Measurements from ENCODE around the gene KRTAP2-3. TPM values are rescaled to one million over a fixed set of nuclear protein-coding genes. Genes with fewer than 3 reads are reported as not detected.
"Not testable (repeated sequence)": the region's sequence is repeated elsewhere in the genome, so short reads cannot be mapped to it uniquely, and the experiment has no call there.

The KRTAP2-3 gene
- total and polyA plus RNA-seq, 12 donors: not detected

DNA sequence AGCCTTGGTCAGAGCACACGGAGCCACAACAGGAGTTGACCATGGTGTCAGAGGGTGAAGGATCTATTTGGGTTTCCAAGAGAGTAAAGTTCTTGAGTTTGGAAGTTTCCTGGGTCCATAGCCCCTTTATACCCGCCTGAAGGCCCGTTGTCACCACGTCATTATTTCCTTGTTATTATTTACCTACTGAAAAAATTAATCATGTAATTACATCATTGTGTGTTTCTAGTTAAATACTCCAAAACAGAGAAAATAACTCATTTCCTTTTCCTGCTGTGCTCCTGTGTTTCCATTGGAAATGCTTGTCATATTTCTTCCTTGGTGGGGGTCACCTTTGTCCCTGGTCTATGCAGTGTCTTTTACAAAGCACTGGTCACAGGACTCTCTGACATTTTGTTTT, 38.1 kb upstream of the KRTAP2-3 start, which contains the start of gene KRTAP4-8:
KRTAP4-8 (minus strand) TSS at position 101 of the 400 bp plus-strand sequence; CDS start at position 43, 58 bp downstream.
- Histone ChIP-seq H3K4me1 (replicated peaks in 1 of 2) (no peaks in the 10 kb centered on the region), H3K36me3 (replicated peaks in 1 of 2) (no peaks in the 10 kb centered on the region)
- WGBS, 4 donors: 43 to 66% (median 51%) methylated on average over 4 of the region's 4 CpGs

DNA sequence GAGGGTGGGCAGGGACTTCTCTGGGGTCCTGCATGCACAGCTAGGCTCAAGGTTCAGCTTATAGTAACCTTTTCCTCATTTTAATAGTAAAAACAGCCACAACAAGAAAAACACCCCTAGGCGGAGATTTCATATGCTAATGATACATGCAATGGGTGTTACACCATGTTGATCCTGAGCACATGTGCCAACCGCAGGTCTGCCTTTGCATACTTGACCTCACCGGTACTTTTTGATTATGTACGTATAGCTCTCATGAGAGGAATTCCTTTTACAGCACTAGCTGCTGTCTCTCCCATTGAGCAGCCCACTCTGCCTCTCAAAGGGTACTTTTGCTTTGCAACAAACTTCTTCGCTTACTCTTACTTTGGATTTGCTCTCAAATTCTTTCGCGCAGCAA, 36.1 kb upstream of the KRTAP2-3 start:
- Histone ChIP-seq H3K4me1 (replicated peaks in 1 of 2) (no peaks in the 10 kb centered on the region), H3K36me3 (replicated peaks in 1 of 2) (no peaks in the 10 kb centered on the region), H3K27me3 (no peaks in the 10 kb centered on the region), H3K4me3 (no peak overlapping the region), H3K9me3 (replicated peaks in 1 of 3) (no peaks in the 10 kb centered on the region), H3K27ac (no peak overlapping the region)
- 80 to 86% (median 82%) methylated on average over 7 of the region's 7 CpGs for WGBS, 4 donors
- intact Hi-C loops (cut with DNase I): no loop called here
- TF ChIP-seq POLR2A (IDR thresholded peaks at IDR 0.05): no peak
- TF ChIP-seq, protein P1, sequence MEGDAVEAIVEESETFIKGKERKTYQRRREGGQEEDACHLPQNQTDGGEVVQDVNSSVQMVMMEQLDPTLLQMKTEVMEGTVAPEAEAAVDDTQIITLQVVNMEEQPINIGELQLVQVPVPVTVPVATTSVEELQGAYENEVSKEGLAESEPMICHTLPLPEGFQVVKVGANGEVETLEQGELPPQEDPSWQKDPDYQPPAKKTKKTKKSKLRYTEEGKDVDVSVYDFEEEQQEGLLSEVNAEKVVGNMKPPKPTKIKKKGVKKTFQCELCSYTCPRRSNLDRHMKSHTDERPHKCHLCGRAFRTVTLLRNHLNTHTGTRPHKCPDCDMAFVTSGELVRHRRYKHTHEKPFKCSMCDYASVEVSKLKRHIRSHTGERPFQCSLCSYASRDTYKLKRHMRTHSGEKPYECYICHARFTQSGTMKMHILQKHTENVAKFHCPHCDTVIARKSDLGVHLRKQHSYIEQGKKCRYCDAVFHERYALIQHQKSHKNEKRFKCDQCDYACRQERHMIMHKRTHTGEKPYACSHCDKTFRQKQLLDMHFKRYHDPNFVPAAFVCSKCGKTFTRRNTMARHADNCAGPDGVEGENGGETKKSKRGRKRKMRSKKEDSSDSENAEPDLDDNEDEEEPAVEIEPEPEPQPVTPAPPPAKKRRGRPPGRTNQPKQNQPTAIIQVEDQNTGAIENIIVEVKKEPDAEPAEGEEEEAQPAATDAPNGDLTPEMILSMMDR (IDR thresholded peaks at IDR 0.05): no peak
- DNase-seq: no peak

More for the DNA sequence above, 38.1 kb upstream of the KRTAP2-3 start, which contains the start of gene KRTAP4-8:
- no peak within 1 kb of the TSS for H3K27ac ChIP-seq
- intact Hi-C loops (cut with DNase I): no loop called here
- TF ChIP-seq, protein P1 (IDR thresholded peaks at IDR 0.05): no peak
- no peak for TF ChIP-seq POLR2A (IDR thresholded peaks at IDR 0.05)
- no peaks in the 10 kb centered on the region for H3K9me3 ChIP-seq (replicated peaks in 1 of 3)
- no peaks in the 10 kb centered on the region for H3K27me3 ChIP-seq
- no peak for DNase-seq
- H3K4me3 ChIP-seq: no peak within 1 kb of the TSS

DNA sequence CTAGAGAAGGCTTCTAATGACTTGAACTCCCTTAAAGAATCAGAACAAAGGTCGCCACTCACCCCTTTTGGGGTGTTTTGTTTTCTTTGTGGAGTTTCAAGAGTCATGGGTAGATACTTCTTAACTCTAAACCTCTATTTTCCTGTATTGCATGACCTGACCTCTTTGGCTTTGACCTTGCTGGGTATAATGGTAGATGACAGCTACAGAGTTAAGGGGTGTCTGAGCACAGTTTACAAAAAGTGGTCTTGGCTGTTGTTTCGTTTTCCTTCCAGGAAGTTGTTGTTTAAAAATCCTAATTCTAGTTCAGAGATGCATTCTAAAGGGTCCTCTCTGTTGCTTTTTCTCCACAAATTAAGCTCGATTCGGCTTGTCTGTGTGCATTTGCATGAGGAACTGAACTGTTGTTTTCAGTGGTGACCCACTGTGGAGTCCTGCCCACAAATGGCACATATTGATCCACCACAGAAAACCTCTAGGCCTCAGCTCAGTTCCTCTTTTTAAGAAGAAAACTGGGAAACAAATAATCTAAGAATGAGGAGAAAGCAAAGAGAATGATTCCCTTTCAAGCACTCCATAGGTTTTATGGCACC, 28.9 kb upstream of the KRTAP2-3 start:
- intact Hi-C loops (cut with DNase I); H3K4me1 ChIP-seq (replicated peaks in 1 of 2); H3K27ac ChIP-seq; H3K9me3 ChIP-seq (replicated peaks in 1 of 3); H3K4me3 ChIP-seq; H3K36me3 ChIP-seq (replicated peaks in 1 of 2); H3K27me3 ChIP-seq; DNase-seq: not testable (repeated sequence)
- 40 to 64% (median 54%) methylated on average over 4 of the region's 4 CpGs for WGBS, 4 donors

DNA sequence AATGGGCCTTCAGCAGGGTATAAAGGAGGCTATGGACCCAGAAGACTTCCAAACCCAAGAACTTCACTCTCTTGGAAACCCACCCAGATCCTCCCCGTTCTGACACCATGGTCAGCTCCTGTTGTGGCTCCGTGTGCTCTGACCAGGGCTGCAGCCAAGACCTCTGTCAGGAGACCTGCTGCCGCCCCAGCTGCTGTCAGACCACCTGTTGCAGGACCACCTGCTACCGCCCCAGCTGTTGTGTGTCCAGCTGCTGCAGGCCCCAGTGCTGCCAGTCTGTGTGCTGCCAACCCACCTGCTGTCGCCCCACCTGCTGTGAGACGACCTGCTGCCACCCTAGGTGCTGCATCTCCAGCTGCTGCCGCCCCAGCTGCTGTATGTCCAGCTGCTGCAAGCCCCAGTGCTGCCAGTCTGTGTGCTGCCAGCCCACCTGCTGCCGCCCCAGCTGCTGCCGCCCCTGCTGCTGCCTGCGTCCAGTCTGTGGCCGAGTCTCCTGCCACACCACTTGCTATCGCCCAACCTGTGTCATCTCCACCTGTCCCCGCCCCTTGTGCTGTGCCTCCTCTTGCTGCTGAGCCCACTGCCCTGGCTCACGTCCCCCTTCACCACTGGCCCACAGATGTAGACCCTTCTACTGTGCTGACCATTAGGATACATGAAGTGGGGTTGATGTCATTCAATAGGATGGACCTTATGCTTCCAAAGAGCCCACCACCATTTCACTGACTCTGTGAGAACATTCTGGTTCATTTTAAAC, 24.4 kb upstream of the KRTAP2-3 start, which contains the start of gene KRTAP4-7:
KRTAP4-7 (plus strand) TSS at position 51 of the 757 bp plus-strand sequence; CDS start at position 108, 57 bp downstream.
- 71 to 81% (median 74%) methylated on average over 5 to 14 of the region's 14 CpGs for WGBS, 4 donors
- DNase-seq; intact Hi-C loops (cut with DNase I); H3K36me3 ChIP-seq (replicated peaks in 1 of 2); H3K27ac ChIP-seq; H3K9me3 ChIP-seq (replicated peaks in 1 of 3); H3K4me3 ChIP-seq; H3K4me1 ChIP-seq (replicated peaks in 1 of 2); H3K27me3 ChIP-seq: not testable (repeated sequence)

DNA sequence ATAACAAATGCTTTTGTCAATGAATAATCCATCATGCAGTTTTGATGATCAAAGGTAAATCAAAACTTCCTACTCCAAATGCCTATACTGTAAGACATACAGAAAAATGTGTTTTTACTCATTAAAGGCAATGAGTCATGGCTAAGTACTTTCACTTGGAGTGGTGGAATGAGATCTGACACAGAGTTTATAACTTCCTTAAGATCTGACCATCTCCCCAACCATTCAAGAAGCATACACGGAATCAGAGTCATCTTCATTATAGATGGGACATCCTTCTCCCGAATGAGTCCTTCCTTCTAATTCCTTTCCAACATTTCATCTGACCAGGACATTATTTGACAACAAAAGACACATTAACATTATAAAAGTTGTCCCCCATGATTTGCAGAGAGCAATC, 23.5 kb upstream of the KRTAP2-3 start:
- intact Hi-C loops (cut with DNase I); H3K4me1 ChIP-seq (replicated peaks in 1 of 2); H3K4me3 ChIP-seq; H3K9me3 ChIP-seq (replicated peaks in 1 of 3); H3K27me3 ChIP-seq; H3K36me3 ChIP-seq (replicated peaks in 1 of 2); H3K27ac ChIP-seq; DNase-seq: not testable (repeated sequence)
- 68 to 87% (median 78%) methylated on average over 2 of the region's 2 CpGs for WGBS, 4 donors
